GM12873 (cell line): ENCODE measurements around the gene MAFG.

Experiments used
- CTCF ChIP-seq: IDR thresholded peaks from 2 replicates; pipeline ENCODE4 v1.5.1; 2012; ENCODE audit warnings: low read depth, mild to moderate bottlenecking, moderate library complexity, low read length, control low read depth; ENCODE audit not compliant: insufficient read depth; ENCODE audit errors: missing control alignments

Gene MAFG

GRCh38 chr17:81955058-81955681 is 27.6 kb upstream of the MAFG start:
- TF ChIP-seq CTCF: no peak

- TF ChIP-seq CTCF: no peak
Observed at GRCh38 chr17:81954131-81955057, 26.9 kb upstream of the MAFG start.

GRCh38 chr17:81952792-81953228 is 25.3 kb upstream of the MAFG start:
- TF ChIP-seq CTCF: no peak

GRCh38 chr17:81951785-81952684 is 24.5 kb upstream of the MAFG start:
- no peak for TF ChIP-seq CTCF

- TF ChIP-seq CTCF: no peak
Observed at GRCh38 chr17:81950501-81950900, 23.0 kb upstream of the MAFG start.

- TF ChIP-seq CTCF: no peak
Observed at GRCh38 chr17:81948635-81949378, 21.3 kb upstream of the MAFG start.

GRCh38 chr17:81947189-81947588 is 19.7 kb upstream of the MAFG start, which contains the start of gene MYADML2:
Gene MYADML2, minus strand, starts transcription at chr17:81947233. Its CDS starts 5,492 bp downstream, at chr17:81941741.
- TF ChIP-seq CTCF: no peak
